ENCODE results near the gene NEK2. TPM values are rescaled to one million over a fixed set of nuclear protein-coding genes. Genes with fewer than 3 reads are reported as not detected.
"Not testable (repeated sequence)": the region's sequence is repeated elsewhere in the genome, so short reads cannot be mapped to it uniquely, and the experiment has no call there.

NEK2 gene
- total RNA-seq, 1 donor from 2014 or later: 0.13 TPM

DNA sequence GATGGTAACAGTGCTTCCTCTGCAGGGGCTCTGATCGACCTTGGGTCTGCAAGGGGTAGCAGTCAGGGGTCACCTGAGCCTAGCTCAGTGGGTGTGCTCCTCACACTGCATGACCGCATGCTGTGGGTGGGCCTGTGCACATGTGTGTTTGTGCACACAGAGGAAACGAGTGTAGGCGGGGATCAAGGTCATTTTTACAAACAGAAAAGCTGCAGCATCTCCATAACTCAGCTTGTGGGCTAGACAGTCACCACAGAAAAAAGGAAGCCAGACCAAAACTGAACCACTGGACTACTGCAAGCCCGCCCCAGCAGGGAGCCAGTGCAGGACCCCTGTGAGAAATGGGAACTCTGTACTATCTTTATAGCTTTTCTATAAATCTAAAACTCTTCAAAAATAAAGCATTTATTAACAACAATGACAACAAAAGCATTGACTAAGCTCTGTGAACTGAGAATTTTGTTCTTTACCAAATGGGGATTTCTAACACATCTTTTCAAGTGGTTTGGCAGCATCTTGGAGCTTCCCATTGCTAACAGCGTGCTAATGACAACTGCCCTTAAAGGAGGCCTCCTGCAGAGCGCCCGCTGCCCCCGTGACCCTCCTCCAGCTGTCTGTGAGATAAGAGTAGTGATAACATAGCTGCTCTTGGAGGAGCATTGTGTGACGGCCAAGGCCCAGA lies 19.9 kb upstream of the NEK2 start:
- DNase-seq (ENCODE audit: low spot score) (no peak), ATAC-seq (no peak)

DNA sequence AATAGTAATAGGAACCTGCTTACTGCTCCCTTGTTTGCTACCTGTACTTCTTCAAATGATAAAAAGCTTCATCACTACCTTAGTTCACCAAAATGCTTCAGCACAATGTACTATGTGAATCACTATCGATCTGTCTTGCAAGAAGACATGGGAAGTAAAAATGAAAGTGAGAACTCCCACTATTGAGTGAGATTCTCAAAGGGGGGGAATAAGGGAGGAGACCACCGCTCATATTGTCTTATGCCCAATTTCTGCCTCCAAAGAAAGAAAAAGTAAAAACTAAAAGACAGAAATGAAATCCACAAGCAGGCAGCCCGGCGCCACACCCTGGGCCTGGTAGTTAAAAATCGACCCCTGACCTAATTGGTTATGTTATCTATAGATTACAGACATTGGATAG lies 18.5 kb upstream of the NEK2 start:
- DNase-seq (ENCODE audit: low spot score); ATAC-seq: not testable (repeated sequence)

DNA sequence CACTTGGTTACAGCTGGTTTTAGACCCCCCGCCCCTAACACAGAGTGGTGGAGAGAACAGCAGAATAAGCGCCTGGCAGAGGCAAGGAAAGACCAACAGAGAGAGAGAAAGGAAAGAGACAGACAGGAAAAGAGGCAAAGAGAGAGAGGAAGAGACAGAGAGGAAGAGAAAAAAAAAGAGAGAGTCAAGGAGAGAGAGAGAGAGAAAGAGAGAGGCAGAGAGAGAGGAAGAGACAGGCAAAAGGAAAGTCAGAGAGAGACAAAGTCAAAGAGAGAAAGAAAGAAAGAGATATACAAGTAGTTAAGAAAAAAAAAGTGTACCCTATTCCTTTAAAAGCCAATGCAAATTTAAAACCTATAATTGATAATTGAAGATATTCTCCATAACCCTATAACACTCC lies 13.0 kb upstream of the NEK2 start:
- ATAC-seq: no peak
- DNase-seq (ENCODE audit: low spot score): no peak

DNA sequence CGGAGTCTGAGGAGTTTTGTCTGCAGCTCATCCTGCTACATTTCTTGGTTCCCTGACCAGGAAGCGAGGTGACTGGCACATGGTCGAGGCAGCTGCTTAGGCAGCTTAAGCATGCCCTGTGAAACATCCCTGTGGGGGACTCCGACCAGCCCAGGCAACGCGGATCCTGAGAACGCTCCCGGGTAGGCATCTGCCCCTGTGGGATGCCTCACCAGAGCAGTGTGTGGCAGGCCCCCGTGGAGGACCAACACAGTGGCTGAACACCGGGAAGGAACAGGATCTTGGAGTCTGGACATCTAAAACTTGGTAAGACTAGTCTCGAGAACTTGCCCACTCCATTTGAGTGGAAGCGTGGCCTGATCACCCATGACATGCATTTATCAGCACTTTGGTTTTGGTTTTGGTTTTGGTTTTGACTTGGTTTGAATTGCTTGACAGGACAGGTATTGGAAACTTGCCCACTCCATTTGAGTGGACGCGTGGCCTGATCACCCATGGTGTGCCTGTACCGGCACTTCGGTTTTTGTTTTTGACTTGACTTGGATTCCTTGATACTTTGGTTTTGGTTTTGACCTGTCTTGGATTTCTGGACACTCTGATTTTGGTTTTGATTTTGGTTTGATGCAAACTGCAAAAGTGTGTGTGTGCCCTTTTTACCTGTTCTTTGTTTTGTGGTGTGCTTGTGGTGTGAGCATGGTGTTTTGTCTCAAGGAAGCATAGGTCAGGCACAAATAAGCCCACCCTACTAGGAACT lies 12.2 kb upstream of the NEK2 start:
- DNase-seq (ENCODE audit: low spot score): no peak
- peak; percentile 29 for ATAC-seq

DNA sequence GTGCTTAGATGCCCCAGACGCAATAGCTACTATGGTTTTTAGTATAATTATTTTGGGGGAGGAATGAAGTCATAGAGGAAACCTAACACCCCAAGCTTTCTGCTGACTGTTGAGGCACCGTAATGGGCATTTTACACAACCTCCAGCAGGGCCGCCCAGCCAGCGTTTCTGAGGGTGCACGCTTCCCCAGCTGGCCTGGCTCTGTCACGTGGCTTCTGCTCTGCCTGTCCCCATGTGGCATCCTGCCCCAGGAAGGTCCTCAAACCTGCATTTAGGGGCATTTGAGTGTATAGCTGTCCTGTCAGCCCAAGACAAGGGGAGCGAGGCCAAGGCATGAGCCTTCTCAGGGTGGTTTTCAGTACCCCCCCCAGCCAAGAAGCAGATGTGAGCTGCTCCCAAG lies 10.4 kb upstream of the NEK2 start:
- no peak for ATAC-seq
- no peak for DNase-seq (ENCODE audit: low spot score)

DNA sequence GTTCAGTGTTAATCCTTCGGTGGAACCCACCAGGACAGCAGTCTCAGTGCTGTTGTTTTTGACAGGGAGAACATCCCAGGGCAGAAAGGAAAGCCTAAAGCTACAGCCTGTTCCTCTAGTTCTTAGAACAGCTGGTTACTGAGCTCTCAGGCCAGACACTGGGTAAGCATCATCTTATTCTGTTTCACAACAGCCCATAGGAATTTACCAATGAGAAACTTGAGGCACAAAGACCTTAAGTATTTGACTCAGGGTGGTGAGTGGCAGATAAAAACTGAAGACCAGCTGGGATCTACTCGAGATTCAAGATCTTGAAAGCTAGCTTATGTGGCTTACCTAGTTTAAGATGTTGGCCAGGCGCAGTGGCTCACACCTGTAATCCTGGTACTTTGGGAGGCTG lies 9.4 kb upstream of the NEK2 start:
- ATAC-seq: no peak
- DNase-seq (ENCODE audit: low spot score): no peak

DNA sequence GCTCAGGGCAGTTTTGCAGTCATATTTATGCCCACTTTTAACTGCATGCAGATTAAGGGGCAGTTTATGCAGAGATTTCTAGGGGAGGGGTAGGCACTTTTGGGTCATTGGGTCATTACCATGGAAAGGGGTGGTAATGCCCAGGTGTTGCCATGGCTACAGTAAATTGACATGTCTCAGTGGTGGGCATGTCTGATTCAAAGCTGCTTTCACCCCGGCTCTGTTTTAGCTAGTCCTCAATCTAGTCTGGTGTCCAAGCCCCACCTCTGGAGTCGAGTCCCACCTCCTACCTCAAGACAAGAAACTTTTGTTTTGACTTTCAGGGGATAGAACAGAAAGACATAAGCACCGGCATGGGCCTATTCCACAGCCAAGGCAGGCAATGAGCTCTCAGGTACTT lies 8.9 kb upstream of the NEK2 start:
- DNase-seq (ENCODE audit: low spot score): no peak
- ATAC-seq: no peak

DNA sequence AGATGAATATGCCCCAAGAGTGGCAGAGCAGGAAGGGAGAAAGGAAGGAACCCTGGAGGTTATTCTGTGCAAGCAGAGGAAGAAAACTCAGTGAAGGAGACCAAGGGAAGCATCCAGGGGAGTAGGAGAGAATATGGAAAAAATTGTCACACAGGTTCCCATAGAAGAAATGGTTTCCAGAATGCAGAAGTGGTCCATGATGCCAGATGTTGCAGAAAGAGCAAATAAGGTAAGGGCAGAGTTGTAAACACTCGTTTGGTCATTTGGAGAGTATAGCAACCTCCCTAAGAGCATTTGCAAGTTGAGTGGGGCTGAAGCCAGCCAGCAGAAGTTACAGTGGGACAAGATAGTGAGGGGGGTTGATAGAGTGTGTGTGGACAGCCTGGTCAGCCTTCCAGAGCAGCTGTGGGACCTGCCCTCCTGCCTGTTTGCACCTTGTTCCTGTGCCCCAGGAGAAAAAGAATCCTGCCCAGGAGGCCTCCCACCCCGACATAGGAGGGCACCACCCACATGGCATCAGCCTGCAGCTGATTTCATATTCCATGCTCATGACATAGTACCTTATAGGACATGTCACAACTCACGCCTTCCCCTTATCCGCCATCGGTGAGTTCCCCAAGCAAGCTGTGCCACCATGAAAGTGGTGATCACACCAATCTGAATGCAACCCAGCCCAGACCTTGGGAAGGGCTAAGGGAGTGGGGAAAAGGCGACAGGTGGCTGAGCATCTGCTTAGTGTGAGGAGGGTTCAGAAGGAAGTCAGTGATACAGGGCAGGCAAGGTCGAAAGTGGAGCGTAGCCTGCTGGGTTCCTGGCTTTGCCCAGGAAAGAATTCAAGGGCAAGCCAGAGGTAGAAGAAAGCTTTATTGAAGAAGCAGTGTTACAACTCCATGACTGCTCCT lies 8.2 kb upstream of the NEK2 start:
- no peak for DNase-seq (ENCODE audit: low spot score)

DNA sequence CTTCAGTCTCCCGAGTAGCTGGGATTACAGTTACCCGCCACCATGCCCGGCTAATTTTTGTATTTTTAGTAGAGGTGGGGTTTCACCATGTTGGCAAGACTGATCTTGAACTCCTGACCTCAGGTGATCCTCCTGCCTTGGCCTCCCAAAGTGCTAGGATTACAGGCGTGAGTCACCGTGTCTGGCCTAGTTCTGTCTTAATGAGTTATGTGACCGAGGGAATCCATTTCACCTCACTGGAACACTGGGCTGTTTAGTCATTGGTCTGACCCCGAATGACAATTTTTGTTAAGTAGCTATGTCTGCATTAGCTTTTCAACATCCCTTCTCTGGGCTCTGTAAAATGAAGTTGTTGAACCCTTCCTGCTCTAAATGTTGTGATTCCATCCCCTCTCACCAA lies 6.8 kb upstream of the NEK2 start:
- DNase-seq (ENCODE audit: low spot score); ATAC-seq: not testable (repeated sequence)

More for the DNA sequence above, 8.2 kb upstream of the NEK2 start:
- ATAC-seq: no peak

DNA sequence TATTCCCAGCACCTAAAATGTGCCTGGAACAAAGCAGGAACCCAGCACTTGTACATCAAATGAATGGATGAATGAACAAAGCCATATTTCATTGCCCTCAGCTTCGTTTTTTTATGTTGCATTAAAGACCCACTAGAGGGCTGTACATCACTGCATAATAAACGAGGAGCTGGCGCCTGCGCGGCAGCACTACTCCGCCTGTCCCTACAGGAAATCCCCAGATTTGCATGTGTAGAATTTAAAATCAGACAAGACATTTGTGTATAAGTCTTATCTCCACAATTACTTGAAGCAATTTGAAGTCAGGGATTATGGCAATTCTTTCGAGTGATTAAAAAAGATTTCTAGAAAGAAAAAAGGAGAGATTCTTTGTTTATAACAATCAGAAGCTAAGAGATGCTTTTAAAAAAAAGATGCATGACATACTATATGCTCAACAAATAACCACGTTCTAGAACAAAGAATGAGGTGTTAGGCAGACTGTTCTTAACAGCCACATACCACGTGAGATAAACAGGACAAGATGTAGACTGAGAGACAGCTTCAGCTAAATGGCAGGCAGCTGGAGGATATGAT lies 5.4 kb upstream of the NEK2 start:
- peak; percentile 90 for ATAC-seq
- DNase-seq (ENCODE audit: low spot score): peak; percentile 63

DNA sequence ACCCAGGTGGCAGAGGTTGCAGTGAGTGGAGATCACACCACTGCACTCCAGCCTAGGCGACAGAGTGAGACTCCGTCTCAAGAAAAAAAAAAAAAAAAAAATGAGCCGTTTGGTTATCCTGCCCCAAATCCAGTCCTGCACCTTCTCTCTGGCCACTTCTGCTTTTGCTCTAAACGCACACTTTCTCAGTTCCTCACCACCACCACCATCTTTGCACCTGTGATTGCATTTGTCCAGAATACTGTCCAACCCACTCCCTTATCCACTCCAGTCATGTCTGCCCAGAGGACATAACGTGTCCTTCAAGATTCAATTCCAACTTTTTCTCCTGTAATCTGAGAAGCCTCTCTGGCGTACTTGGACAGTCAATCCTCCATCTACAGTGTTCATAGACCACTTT lies 2.2 kb upstream of the NEK2 start:
- no peak for DNase-seq (ENCODE audit: low spot score)
- no peak for ATAC-seq

DNA sequence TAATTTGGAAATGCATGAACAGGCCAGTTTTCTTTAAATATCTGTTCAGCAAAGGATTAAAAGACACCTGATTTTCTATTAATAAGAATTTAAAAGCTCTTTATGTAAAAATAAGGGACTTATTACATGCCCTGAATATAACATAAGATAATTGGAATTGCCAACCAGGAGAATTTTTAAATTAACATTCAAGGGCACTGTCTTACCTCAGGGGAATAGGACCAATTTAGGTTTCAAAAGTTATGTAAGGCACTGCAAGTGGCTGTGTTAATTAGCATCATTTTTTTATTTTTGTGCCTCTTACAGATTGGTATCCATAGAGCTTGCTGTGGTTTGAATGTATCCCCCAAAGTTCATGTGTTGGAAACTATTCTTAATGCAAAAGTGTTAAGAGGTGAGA lies 1.3 kb upstream of the NEK2 start:
- ATAC-seq: no peak

DNA sequence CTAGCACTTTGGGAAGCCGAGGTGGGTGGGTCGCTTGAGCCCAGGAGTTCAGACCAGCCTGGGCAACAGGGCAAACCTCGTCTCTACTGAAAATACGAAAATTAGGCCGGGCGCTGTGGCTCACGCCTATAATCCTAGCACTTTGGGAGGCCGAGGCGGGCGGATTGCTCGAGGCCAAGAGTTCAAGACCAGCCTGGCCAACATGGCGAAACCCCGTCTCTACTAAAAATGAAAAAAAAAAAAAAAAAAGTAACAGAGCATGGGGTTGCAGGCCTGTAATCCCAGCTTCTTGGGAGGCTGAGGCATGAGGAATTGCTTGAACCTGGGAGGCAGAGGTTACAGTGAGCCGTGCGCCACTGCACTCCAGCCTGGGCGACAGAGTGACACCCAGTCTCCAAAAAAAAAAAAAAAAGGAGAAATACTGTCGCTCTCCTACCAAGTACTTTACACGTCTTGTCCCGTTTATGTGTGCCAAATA lies 724 bp upstream of the NEK2 start:
- DNase-seq (ENCODE audit: low spot score): no peak
- no peak for ATAC-seq

More for the DNA sequence above, 1.3 kb upstream of the NEK2 start:
- DNase-seq (ENCODE audit: low spot score): no peak

DNA sequence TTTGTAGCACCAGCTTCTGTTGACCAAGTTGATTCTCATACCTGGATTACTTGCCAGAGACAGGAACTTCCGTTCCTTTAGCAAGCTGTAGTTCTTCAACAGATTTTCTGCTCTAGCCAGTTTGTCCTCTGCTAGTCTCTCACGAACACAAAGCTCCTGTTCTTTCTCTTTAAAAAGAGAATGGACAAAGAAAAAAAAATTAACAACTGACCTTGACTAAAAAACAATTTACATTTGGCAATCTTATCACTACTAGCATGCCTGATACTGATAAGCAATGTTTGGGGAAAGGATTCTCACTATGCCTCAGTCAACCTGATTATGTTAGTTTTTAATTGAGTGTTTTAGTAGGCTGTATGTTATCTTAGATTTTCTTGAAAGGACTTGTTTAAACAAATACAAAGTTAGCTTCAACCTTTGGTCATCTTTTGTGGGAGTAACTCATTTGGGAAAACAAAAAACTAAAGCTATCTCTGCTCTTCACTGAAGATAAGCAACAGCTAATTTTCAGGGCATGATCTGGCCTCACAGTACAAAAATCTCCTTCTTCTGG lies 8.3 kb downstream of the NEK2 start:
- ATAC-seq (peak; percentile 59), DNase-seq (ENCODE audit: low spot score) (no peak)

DNA sequence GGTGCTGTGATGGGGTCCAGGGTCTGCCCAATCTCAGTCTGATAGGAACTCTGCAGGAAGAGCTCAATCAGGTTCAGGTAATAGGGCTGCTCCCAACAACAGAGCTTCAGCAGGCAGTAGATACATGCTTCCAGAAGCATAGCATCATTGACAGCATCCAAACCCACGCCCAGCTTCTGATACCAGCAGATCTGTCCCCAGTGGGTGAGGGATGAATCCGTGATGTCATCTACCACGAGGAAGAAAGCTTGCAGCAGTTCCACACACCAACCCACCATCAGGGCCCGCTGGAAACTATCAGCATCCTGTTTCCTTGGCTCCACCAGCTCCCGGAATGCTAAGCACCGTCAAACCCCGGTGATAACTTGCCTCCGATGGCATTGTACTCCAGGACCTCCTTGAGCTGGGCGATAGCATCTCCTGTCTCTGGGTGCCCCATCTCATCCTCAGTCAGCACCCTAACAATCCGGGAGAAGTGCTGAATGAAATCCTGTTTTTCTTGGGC lies 14.7 kb downstream of the NEK2 start:
- DNase-seq (ENCODE audit: low spot score) (no peak), ATAC-seq (no peak)

DNA sequence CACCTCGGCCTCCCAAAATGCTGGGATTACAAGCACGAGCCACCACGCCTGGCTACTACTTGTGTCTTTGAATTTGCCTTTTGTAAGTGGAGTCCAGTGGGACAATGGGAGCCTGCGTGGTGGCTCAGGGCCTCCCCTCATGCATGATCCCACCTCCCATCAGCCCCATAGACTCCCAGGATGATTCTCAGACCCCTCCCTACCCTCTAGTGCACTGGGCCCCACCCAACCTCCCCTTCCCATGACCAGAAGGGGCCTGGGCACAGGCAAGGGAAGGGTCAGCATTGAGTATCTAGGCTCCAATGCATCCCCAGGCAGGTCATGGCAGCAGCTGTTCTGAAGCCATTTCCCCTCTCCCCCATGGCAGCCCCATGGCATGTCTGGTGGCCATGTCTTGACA lies 18.7 kb downstream of the NEK2 start:
- DNase-seq (ENCODE audit: low spot score) (no peak), ATAC-seq (no peak)

DNA sequence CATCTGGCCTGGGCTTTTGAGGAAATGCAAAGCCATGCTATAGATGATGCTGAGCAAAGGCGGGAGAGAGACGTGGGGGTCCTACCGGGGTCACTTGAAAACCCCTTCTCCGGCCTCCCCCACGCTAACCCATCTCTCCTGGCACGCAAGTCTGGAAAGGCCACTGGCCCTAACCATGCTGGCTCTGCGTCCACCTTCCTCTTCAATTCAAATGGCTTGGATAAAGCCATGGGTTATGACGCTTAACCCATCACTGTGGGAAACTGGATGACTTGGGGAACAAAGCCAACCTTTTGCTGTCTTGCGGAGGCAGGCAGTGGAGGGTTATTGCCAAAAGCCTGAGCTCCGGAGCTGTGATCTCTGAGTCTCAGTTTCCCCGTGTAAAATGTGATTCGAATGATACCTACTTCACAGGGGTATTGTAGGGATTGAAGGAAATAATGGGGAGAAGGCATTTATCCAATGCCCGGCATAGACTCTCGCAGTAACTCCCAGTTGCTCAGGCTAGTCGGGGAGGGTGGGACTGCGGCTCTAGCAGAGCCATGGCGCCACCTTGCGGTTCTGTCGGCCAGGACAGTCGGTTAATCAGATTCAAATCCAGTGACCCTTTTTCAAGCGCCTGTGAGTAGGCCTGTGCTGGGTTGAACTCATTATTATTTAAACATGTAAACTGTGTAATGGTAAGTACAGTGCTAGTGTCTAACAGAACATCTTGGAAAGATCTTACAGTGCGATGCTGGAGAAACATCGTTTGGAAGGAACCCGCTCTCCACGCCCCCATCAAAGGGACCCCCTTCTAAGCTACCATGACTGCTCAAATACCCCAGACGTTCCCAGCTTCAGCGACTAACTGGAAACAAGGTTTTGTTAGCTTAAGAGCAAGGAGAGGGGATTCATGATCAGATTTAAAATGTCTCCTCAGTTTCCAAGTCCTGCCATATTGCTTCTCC lies 20.3 kb downstream of the NEK2 start:
- ATAC-seq (peak; percentile 98), DNase-seq (ENCODE audit: low spot score) (peak; percentile 84)

DNA sequence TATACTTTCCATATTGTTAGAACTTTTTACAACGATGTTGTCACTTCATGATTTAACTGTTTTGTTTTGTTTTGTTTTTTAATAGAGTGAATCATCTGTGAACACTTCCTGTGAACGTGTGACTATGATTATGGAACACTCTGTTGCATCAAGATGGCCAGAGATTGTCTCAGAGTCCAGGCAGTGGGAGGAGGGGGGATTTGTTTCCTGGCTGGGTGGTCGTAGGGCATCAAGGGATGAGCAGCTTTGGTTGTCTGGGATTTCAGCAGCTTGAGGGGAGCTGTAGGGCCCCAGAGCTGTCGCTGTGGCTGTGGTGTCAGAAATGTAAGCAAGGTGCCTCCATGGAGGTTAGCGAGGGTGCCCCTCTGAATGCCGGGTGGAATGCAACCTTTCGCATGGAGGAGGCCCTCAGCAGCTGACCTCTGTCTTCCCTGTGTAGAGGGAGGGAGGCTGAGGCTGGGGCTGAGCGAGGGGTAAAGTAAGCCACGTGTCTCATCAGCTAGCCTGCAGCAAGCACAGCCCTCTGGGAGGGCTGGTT lies 21.4 kb downstream of the NEK2 start:
- DNase-seq (ENCODE audit: low spot score) (no peak), ATAC-seq (no peak)

DNA sequence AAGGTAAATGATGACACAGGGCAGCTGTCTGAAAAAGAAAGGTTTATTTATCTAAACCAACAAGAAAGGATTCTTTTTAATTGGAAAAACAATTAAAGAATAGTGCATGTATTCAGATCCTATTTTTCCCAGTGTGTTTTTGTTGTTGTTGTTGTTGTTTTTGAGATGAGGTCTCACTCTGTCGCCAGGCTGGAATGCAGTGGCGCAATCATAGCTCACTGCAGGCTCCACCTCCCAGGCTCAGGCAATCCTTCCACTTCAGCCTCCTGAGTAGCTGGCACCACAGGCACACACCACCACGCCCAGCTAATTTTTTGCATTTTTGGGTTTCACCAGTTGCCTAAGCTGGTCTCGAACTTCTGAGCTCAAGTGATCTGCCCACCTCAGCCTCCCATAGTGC lies 22.1 kb downstream of the NEK2 start:
- no peak for DNase-seq (ENCODE audit: low spot score)
- ATAC-seq: no peak
